Right lobe of liver (tissue), 6 donors: ENCODE results near the gene SNRNP48. TPM values are rescaled to one million over a fixed set of nuclear protein-coding genes. Genes with fewer than 3 reads are reported as not detected.

Source experiments
- ATAC-seq, 4 donors: fragments of 200-7000 bp; cut with Tn5 transposase; one replicate each; pipeline ENCODE4 v1.9.1; 2020; ENCODE audit warnings: mild to moderate bottlenecking in 4 of 4, moderate library complexity in 4 of 4
- DNase-seq, 3 donors: peaks; one replicate each; pipeline ENCODE4 v3.0.0-alpha.2; 2020
- H3K27ac ChIP-seq, 3 donors: fragments of 200-600 bp; one replicate each; pipeline ENCODE4 v1.8.0; 2022
- H3K27me3 ChIP-seq, 2 donors: fragments of 200-600 bp; one replicate each; pipeline ENCODE4 v1.8.0; 2022
- H3K36me3 ChIP-seq, 4 donors: fragments of 200-600 bp; sonication (generic) in 1 of 4; one replicate each; pipeline versions ENCODE4 v1.5.1 to v1.8.0; 2017 to 2022; ENCODE audit warnings: control low read depth in 1 of 4
- H3K4me1 ChIP-seq, 4 donors: fragments of 200-600 bp; sonication (generic) in 1 of 4; one replicate each; pipeline versions ENCODE4 v1.5.1 to v1.8.0; 2017 to 2022; ENCODE audit warnings: control low read depth in 1 of 4
- H3K4me3 ChIP-seq, 3 donors: fragments of 200-600 bp; one replicate each; pipeline ENCODE4 v1.8.0; 2022
- H3K9me3 ChIP-seq, 4 donors: fragments of 200-600 bp; sonication (generic) in 1 of 4; one replicate each; pipeline versions ENCODE4 v1.5.1 to v1.8.0; 2017 to 2022; ENCODE audit warnings: control low read depth in 1 of 4
- CTCF ChIP-seq, 4 donors: fragments of 200-600 bp in 3 of 4; fragments of 450-650 bp in 1 of 4; IDR thresholded peaks; one replicate each; pipeline versions ENCODE4 v1.5.1 to v1.8.0; 2016 to 2022; ENCODE audit warnings: antibody characterized with exemption in 4 of 4, mild to moderate bottlenecking in 2 of 4
- POLR2A ChIP-seq: fragments of 450-650 bp; IDR thresholded peaks from one replicate; pipeline ENCODE4 v1.6.1; 2017; ENCODE audit warnings: antibody characterized with exemption, mild to moderate bottlenecking
- WGBS: methylation state at CpG from one replicate; pipeline ENCODE4 v1.1.6; 2018; ENCODE audit warnings: low coverage, low lambda C conversion rate; ENCODE audit not compliant: insufficient coverage; ENCODE audit errors: missing lambda C conversion rate; 5-methylcytosine and 5-hydroxymethylcytosine counted together
- intact Hi-C, 2 donors: fragments of 100-400 bp; cut with DNase I; formaldehyde crosslinking; loops; one replicate each; pipeline versions ENCODE4 v1.11.2 to v1.14.1; 2022
- total RNA-seq, 6 experiments: library from RNA; depleted of rRNA in 2 of 6; stranded (reverse); fragments of >200 nt in 2 of 6; fragmentation: NEBNext Ultra II Directional in 3 of 6; extraction: Animal tissue kit (Norgen Biotek cat#: 25700) in 3 of 6; gene quantifications; one replicate each; pipeline versions ENCODE4 v1.1.0 to v1.2.4, GENCODE V29; 2016 to 2023
- donor health status: DM: no; HTN: yes; CAD: no.
- donor health status: DM: no; HTN: no; CAD: no.
- donor health status: DM: no; HTN: no; CAD: no.
- donor health status: DM: no; HTN: yes; CAD: no.
- donor health status: DM: no; HTN: yes; CAD: no.

SNRNP48 gene
- total RNA-seq, 6 experiments from 2014 or later, result 4.7 to 13.7 (median 7.0) TPM

- Histone ChIP-seq H3K4me1 (peaks cover 0 to 55% (median 19%) of the 10 kb centered on the region in 4 donors), H3K27me3 (no peaks in the 10 kb centered on the region), H3K27ac (peak overlapping the region in 1 of 3 donors; percentile 86), H3K9me3 (no peaks in the 10 kb centered on the region), H3K4me3 (no peak overlapping the region), H3K36me3 (no peaks in the 10 kb centered on the region)
- no peak for ATAC-seq
- WGBS, result 72% methylated on average over 12 of the region's 12 CpGs
- no peak for TF ChIP-seq POLR2A
- TF ChIP-seq CTCF (IDR thresholded peaks at IDR 0.05), result no peak
- intact Hi-C loops, result no loop called here
- DNase-seq, result no peak
Measured at GRCh38 chr6:7545316-7546019, 44.5 kb upstream of the SNRNP48 start.

- Histone ChIP-seq H3K36me3 (no peaks in the 10 kb centered on the region), H3K4me3 (no peak overlapping the region), H3K4me1 (peaks cover 0 to 60% (median 21%) of the 10 kb centered on the region in 4 donors), H3K9me3 (no peaks in the 10 kb centered on the region), H3K27ac (peak overlapping the region in 1 of 3 donors; percentile 86), H3K27me3 (no peaks in the 10 kb centered on the region)
- ATAC-seq (no peak), DNase-seq (no peak)
- 82% methylated on average over 6 of the region's 6 CpGs for WGBS
- intact Hi-C loops, result no loop called here
- TF ChIP-seq POLR2A, result no peak
Measured at GRCh38 chr6:7546020-7546369, 44.0 kb upstream of the SNRNP48 start.

GRCh38 chr6:7546383-7546782 lies 43.6 kb upstream of the SNRNP48 start:
- H3K4me1 ChIP-seq, result peaks cover 0 to 64% (median 23%) of the 10 kb centered on the region in 4 donors
- no peak overlapping the region for H3K4me3 ChIP-seq
- intact Hi-C loops, result no loop called here
- no peak for TF ChIP-seq CTCF (IDR thresholded peaks at IDR 0.05)
- no peak for TF ChIP-seq POLR2A
- peak overlapping the region in 1 of 3 donors; percentile 86 for H3K27ac ChIP-seq
- ATAC-seq (no peak), DNase-seq (no peak)
- no peaks in the 10 kb centered on the region for H3K9me3 ChIP-seq
- H3K27me3 ChIP-seq, result no peaks in the 10 kb centered on the region
- 70% methylated on average over 2 of the region's 2 CpGs for WGBS
- H3K36me3 ChIP-seq, result no peaks in the 10 kb centered on the region

- peaks cover 0 to 69% (median 26%) of the 10 kb centered on the region in 4 donors for H3K4me1 ChIP-seq
- intact Hi-C loops, result no loop called here
- no peak for DNase-seq
Measured at GRCh38 chr6:7546896-7547295, 43.1 kb upstream of the SNRNP48 start.

More at GRCh38 chr6:7546896-7547295, 43.1 kb upstream of the SNRNP48 start:
- no peaks in the 10 kb centered on the region for H3K9me3 ChIP-seq
- 50% methylated on average over 3 of the region's 4 CpGs for WGBS
- no peak overlapping the region for H3K4me3 ChIP-seq
- peak overlapping the region in 1 of 3 donors; percentile 86 for H3K27ac ChIP-seq
- TF ChIP-seq CTCF (IDR thresholded peaks at IDR 0.05) (no peak), POLR2A (no peak)
- H3K27me3 ChIP-seq, result no peaks in the 10 kb centered on the region
- no peak for ATAC-seq
- no peaks in the 10 kb centered on the region for H3K36me3 ChIP-seq
